HepG2 (cell line): Measurements from ENCODE around the gene MAPK10. TPM values are rescaled to one million over a fixed set of nuclear protein-coding genes. Genes with fewer than 3 reads are reported as not detected.

Experiments
- ATAC-seq: fragments of 200-7000 bp; cut with Tn5 transposase; 3 replicates; pipeline ENCODE4 v1.9.1; 2020; ENCODE audit warnings: mild to moderate bottlenecking, moderate library complexity
- BruUV-seq: library from RNA; stranded (reverse); fragments of 400-500 nt; replicated peaks from 2 replicates; lab custom pipeline; 2021; lab: Mats Ljungman, UMichigan
- CTCF ChIA-PET: fragments of 300-600 bp; formaldehyde crosslinking; extraction: SDS; loops from one replicate; lab custom pipeline; 2021; ENCODE audit warnings: low total read pairs, inconsistent platforms, low intra/inter-chr PET ratio; lab: Yijun Ruan, JAX
- POLR2A ChIA-PET: fragments of 350-600 bp; sonication (Branson Sonifier 250); formaldehyde crosslinking; loops from one replicate; lab custom pipeline; 2020; ENCODE audit warnings: antibody characterized with exemption, inconsistent platforms; lab: Yijun Ruan, JAX
- DNase-seq: peaks from one replicate; pipeline ENCODE4 v3.0.0-alpha.2; 2015; ENCODE audit warnings: low spot score
- FAIRE-seq: peaks from 3 replicates; lab custom pipeline; 2011; peaks lifted over from hg19 to GRCh38; lab: Jason Lieb, UNC
- H2AFZ ChIP-seq: one replicate; pipeline ENCODE4 v1.6.1; 2011; ENCODE audit warnings: low read length, inconsistent platforms
- H3K27ac ChIP-seq: fragments of 300-600 bp; 3 replicates; pipeline ENCODE4 v1.8.0; 2011; ENCODE audit warnings: mixed run types, mild to moderate bottlenecking, mixed read lengths, low read length, inconsistent platforms; ENCODE audit not compliant: insufficient read depth; ENCODE audit errors: extremely low read length
- H3K27me3 ChIP-seq, 2 experiments: fragments of 200-600 bp in 1 of 2; 2 replicates in 1 of 2; 3 replicates in 1 of 2; pipeline versions ENCODE4 v1.6.0 to v1.8.0; 2011; ENCODE audit warnings: low read length in 2 of 2, mild to moderate bottlenecking in 2 of 2, moderate library complexity in 2 of 2, inconsistent platforms in 1 of 2; ENCODE audit not compliant: insufficient read depth in 2 of 2, control insufficient read depth in 1 of 2
- H3K36me3 ChIP-seq, 2 experiments: fragments of 200-600 bp in 1 of 2; replicated peaks in 1 of 2; 2 replicates in 1 of 2; 3 replicates in 1 of 2; pipeline versions ENCODE4 v1.5.1 to v1.8.0; 2011; ENCODE audit warnings: low read length in 2 of 2, inconsistent platforms in 1 of 2; ENCODE audit not compliant: insufficient read depth in 2 of 2, control insufficient read depth in 1 of 2
- H3K4me1 ChIP-seq: 2 replicates; pipeline ENCODE4 v1.5.1; 2012; ENCODE audit warnings: low read length, inconsistent platforms; ENCODE audit not compliant: insufficient read depth
- H3K4me2 ChIP-seq: 2 replicates; pipeline ENCODE4 v1.6.0; 2011; ENCODE audit warnings: low read depth, low read length, inconsistent platforms
- H3K4me3 ChIP-seq, 3 experiments: fragments of 200-600 bp in 1 of 3; sonication (generic), shearing (Covaris generic) in 1 of 3; replicated peaks in 1 of 3; 2 replicates each; pipeline ENCODE4 v1.5.1; 2011 to 2016; ENCODE audit warnings: low read length in 3 of 3, inconsistent platforms in 2 of 3, low read depth in 2 of 3, mild to moderate bottlenecking in 2 of 3, control low read depth in 1 of 3, mixed read lengths in 1 of 3; ENCODE audit not compliant: insufficient read depth in 1 of 3
- H3K79me2 ChIP-seq: one replicate; pipeline ENCODE4 v1.6.1; 2011; ENCODE audit warnings: low read length, inconsistent platforms; ENCODE audit not compliant: insufficient read depth
- H3K9ac ChIP-seq: 2 replicates; pipeline ENCODE4 v1.6.0; 2011; ENCODE audit warnings: mild to moderate bottlenecking, low read depth, low read length, inconsistent platforms; ENCODE audit not compliant: insufficient read depth
- H3K9me3 ChIP-seq: 2 replicates; pipeline ENCODE4 v1.5.1; 2012; ENCODE audit warnings: mild to moderate bottlenecking, low read length
- H4K20me1 ChIP-seq: 2 replicates; pipeline ENCODE4 v1.6.0; 2011; ENCODE audit warnings: inconsistent platforms, mild to moderate bottlenecking, low read length, moderate library complexity; ENCODE audit not compliant: insufficient read depth
- DNMT1 ChIP-seq: sonication (generic); formaldehyde crosslinking; IDR thresholded peaks from 2 replicates; pipeline ENCODE4 v1.5.1; 2020; ENCODE audit warnings: mild to moderate bottlenecking, missing genetic modification reagents
- KLF6 ChIP-seq: IDR thresholded peaks from 2 replicates; pipeline ENCODE4 v1.8.0; 2016; ENCODE audit warnings: missing biosample characterization, missing genetic modification reagents
- NFYB ChIP-seq: sonication (generic); formaldehyde crosslinking; IDR thresholded peaks from 2 replicates; pipeline ENCODE4 v1.4.0; 2020; ENCODE audit warnings: missing genetic modification reagents
- PAF1 ChIP-seq: IDR thresholded peaks from 2 replicates; pipeline ENCODE4 v1.6.1; 2016; ENCODE audit warnings: missing genetic modification reagents, missing compliant biosample characterization
- REST ChIP-seq, 2 experiments: IDR thresholded peaks; 2 replicates each; pipeline ENCODE4 v1.6.1; 2011 to 2012; ENCODE audit warnings: low read length in 2 of 2, borderline replicate concordance in 1 of 2, low read depth in 1 of 2, mild to moderate bottlenecking in 1 of 2, moderate library complexity in 1 of 2
- THAP8 ChIP-seq: sonication (generic); formaldehyde crosslinking; IDR thresholded peaks from 2 replicates; pipeline ENCODE4 v1.5.1; 2020; ENCODE audit warnings: missing genetic modification reagents, mild to moderate bottlenecking, borderline replicate concordance
- USF2 ChIP-seq, 2 experiments: sonication (generic) in 1 of 2; formaldehyde crosslinking in 1 of 2; IDR thresholded peaks; 2 replicates each; pipeline versions ENCODE4 v1.5.1 to v1.6.1; 2011 to 2020; ENCODE audit warnings: borderline replicate concordance in 1 of 2, low read depth in 1 of 2, low read length in 1 of 2, mild to moderate bottlenecking in 1 of 2, missing genetic modification reagents in 1 of 2, moderate library complexity in 1 of 2
- ZMYM4 ChIP-seq: sonication (generic); formaldehyde crosslinking; IDR thresholded peaks from 2 replicates; pipeline ENCODE4 v1.8.1; 2023; ENCODE audit warnings: mild to moderate bottlenecking, missing genetic modification reagents
- ZNF225 ChIP-seq: sonication (generic); formaldehyde crosslinking; IDR thresholded peaks from 2 replicates; pipeline ENCODE4 v1.4.0; 2020; ENCODE audit warnings: mild to moderate bottlenecking, missing genetic modification reagents
- ZNF432 ChIP-seq: sonication (generic); formaldehyde crosslinking; IDR thresholded peaks from 2 replicates; pipeline ENCODE4 v1.5.0; 2020; ENCODE audit warnings: missing genetic modification reagents, mild to moderate bottlenecking, borderline replicate concordance
- ZNF629 ChIP-seq: sonication (generic); formaldehyde crosslinking; conservative IDR thresholded peaks from 2 replicates; pipeline ENCODE4 v1.5.0; 2020; ENCODE audit warnings: missing genetic modification reagents
- in situ Hi-C: cut with HindIII; loops from 2 replicates; pipeline ENCODE4 v1.10.0; 2017; ENCODE audit warnings: low pct_unique_long_range_greater_than_20kb; ENCODE audit not compliant: extremely low pct_ligation_motif_present
- intact Hi-C: fragments of 100-400 bp; cut with micrococcal nuclease; formaldehyde crosslinking; loops from one replicate; pipeline ENCODE4 v1.10.0; 2022; ENCODE audit not compliant: unreplicated experiment
- polyA plus RNA-seq, 8 experiments: library from polyadenylated mRNA; depleted of rRNA in 3 of 8; stranded (reverse) in 7 of 8; unstranded in 1 of 8; fragments of >200 nt; fragmentation: Illumina TruSeq in 4 of 8; extraction: Trizol in 4 of 8; gene quantifications; 2 replicates each; pipeline versions ENCODE4 v1.2.1 to v1.2.3, GENCODE V29; 2011 to 2016; ENCODE audit warnings: low read depth in 4 of 8, missing spikeins in 1 of 8, mixed read lengths in 1 of 8; ENCODE audit not compliant: insufficient read depth in 1 of 8
- total RNA-seq, 5 experiments: library from RNA; depleted of rRNA; stranded (reverse); fragments of >200 nt; fragmentation: Illumina TruSeq; extraction: Trizol; gene quantifications; 2 replicates each; pipeline ENCODE4 v1.2.3, GENCODE V29; 2016; ENCODE audit warnings: low read depth in 1 of 5

Gene MAPK10
- total and polyA plus RNA-seq, 2 of the 13 experiments (the other 11 are each of a cell fraction or from before 2014, with no cell fraction given): not detected

GRCh38 chr4:85951099-85951498, 408.8 kb downstream of the MAPK10 start (continued):
- TF ChIP-seq USF2 (IDR thresholded peaks at IDR 0.05; ENCODE audit: low read depth, low read length) (no peak), USF2 (CRISPR knock-in tag; IDR thresholded peaks at IDR 0.05; ENCODE audit: borderline replicate concordance) (no peak), ZNF629 (CRISPR knock-in tag) (no peak), KLF6 (CRISPR knock-in tag) (no peak), DNMT1 (CRISPR knock-in tag) (no peak), ZMYM4 (no peak), PAF1 (no peak)

- POLR2A ChIA-PET: no interaction called here
- H3K79me2 ChIP-seq: no peaks in the 10 kb centered on the region
Measured at GRCh38 chr4:85946821-85947220, 413.0 kb downstream of the MAPK10 start.

More at GRCh38 chr4:85946821-85947220, 413.0 kb downstream of the MAPK10 start:
- Histone ChIP-seq H2AFZ (no peak overlapping the region), H3K9ac (no peak overlapping the region), H3K27me3 (no peaks in the 10 kb centered on the region), H3K4me3 (no peak overlapping the region), H3K4me1 (no peaks in the 10 kb centered on the region), H3K27ac (no peak overlapping the region), H3K36me3 (no peaks in the 10 kb centered on the region), H3K9me3 (no peaks in the 10 kb centered on the region), H3K4me2 (no peak overlapping the region), H4K20me1 (no peaks in the 10 kb centered on the region)
- intact Hi-C loops (no loop called here), in situ Hi-C loops (no loop called here)
- FAIRE-seq (no peak), ATAC-seq (no peak), DNase-seq (no peak)
- BruUV-seq: no TSS peak
- TF ChIP-seq ZNF225 (CRISPR knock-in tag): no peak
- TF ChIP-seq ZNF432 (CRISPR knock-in tag): no peak
- TF ChIP-seq NFYB (CRISPR knock-in tag): no peak
- TF ChIP-seq REST (IDR thresholded peaks at IDR 0.05; ENCODE audit: borderline replicate concordance in 1 of 2, low read depth in 1 of 2, low read length in 2 of 2): no peak
- no peak for TF ChIP-seq THAP8 (CRISPR knock-in tag)
- CTCF ChIA-PET: no interaction called here
